ENCODE data around the gene BACE1.
"Not testable (repeated sequence)": the region's sequence is repeated elsewhere in the genome, so short reads cannot be mapped to it uniquely, and the experiment has no call there.

Gene BACE1

GRCh38 chr11:117316197-117316961 is at the start of gene BACE1:
Gene BACE1, minus strand, starts transcription at chr11:117316256. Its CDS starts 461 bp downstream, at chr11:117315795.
- DNase-seq (ENCODE audit: insufficient read length, low spot score) (peak; percentile 83), FAIRE-seq (peak; percentile 93)
- TF ChIP-seq POLR2A (IDR thresholded peaks at IDR 0.05; ENCODE audit: low read depth, low read length): peak; percentile 47

- no peak for TF ChIP-seq POLR2A (IDR thresholded peaks at IDR 0.05; ENCODE audit: low read depth, low read length)
- FAIRE-seq (no peak), DNase-seq (ENCODE audit: insufficient read length, low spot score) (no peak)
Observed at GRCh38 chr11:117361432-117361831, 45.4 kb upstream of the BACE1 start.

- FAIRE-seq: no peak
- no peak for TF ChIP-seq POLR2A (IDR thresholded peaks at IDR 0.05; ENCODE audit: low read depth, low read length)
- DNase-seq (ENCODE audit: insufficient read length, low spot score): no peak
Observed at GRCh38 chr11:117356126-117356890, 40.3 kb upstream of the BACE1 start.

- no peak for TF ChIP-seq POLR2A (IDR thresholded peaks at IDR 0.05; ENCODE audit: low read depth, low read length)
- no peak for FAIRE-seq
- no peak for DNase-seq (ENCODE audit: insufficient read length, low spot score)
Observed at GRCh38 chr11:117354550-117354949, 38.5 kb upstream of the BACE1 start.

GRCh38 chr11:117345039-117345438 is 29.0 kb upstream of the BACE1 start:
- FAIRE-seq (no peak), DNase-seq (ENCODE audit: insufficient read length, low spot score) (no peak)
- no peak for TF ChIP-seq POLR2A (IDR thresholded peaks at IDR 0.05; ENCODE audit: low read depth, low read length)

- TF ChIP-seq POLR2A (IDR thresholded peaks at IDR 0.05; ENCODE audit: low read depth, low read length): no peak
- no peak for FAIRE-seq
- DNase-seq (ENCODE audit: insufficient read length, low spot score): no peak
Observed at GRCh38 chr11:117337076-117337475, 21.0 kb upstream of the BACE1 start.

GRCh38 chr11:117335399-117335798 is 19.3 kb upstream of the BACE1 start:
- FAIRE-seq (no peak), DNase-seq (ENCODE audit: insufficient read length, low spot score) (no peak)
- TF ChIP-seq POLR2A (IDR thresholded peaks at IDR 0.05; ENCODE audit: low read depth, low read length): no peak

GRCh38 chr11:117334896-117335295 is 18.8 kb upstream of the BACE1 start:
- FAIRE-seq (no peak), DNase-seq (ENCODE audit: insufficient read length, low spot score) (no peak)
- no peak for TF ChIP-seq POLR2A (IDR thresholded peaks at IDR 0.05; ENCODE audit: low read depth, low read length)

- DNase-seq (ENCODE audit: insufficient read length, low spot score) (no peak), FAIRE-seq (no peak)
- no peak for TF ChIP-seq POLR2A (IDR thresholded peaks at IDR 0.05; ENCODE audit: low read depth, low read length)
Observed at GRCh38 chr11:117333917-117334316, 17.9 kb upstream of the BACE1 start.

- TF ChIP-seq POLR2A (IDR thresholded peaks at IDR 0.05; ENCODE audit: low read depth, low read length): no peak
- no peak for DNase-seq (ENCODE audit: insufficient read length, low spot score)
- no peak for FAIRE-seq
Observed at GRCh38 chr11:117332843-117333242, 16.8 kb upstream of the BACE1 start.

GRCh38 chr11:117328375-117329010 is 12.4 kb upstream of the BACE1 start:
- DNase-seq (ENCODE audit: insufficient read length, low spot score) (no peak), FAIRE-seq (peak; percentile 20)
- no peak for TF ChIP-seq POLR2A (IDR thresholded peaks at IDR 0.05; ENCODE audit: low read depth, low read length)

GRCh38 chr11:117327567-117328374 is 11.7 kb upstream of the BACE1 start, which contains the start of gene CEP164:
Gene CEP164, plus strand, starts transcription at chr11:117327854. Its CDS starts 10,733 bp downstream, at chr11:117338587.
- peak; percentile 93 for FAIRE-seq

GRCh38 chr11:117327255-117327566 is 11.2 kb upstream of the BACE1 start:
- not testable (repeated sequence) for FAIRE-seq; DNase-seq (ENCODE audit: insufficient read length, low spot score)

More at GRCh38 chr11:117327567-117328374, 11.7 kb upstream of the BACE1 start, which contains the start of gene CEP164:
- peak; percentile 60 for TF ChIP-seq POLR2A (IDR thresholded peaks at IDR 0.05; ENCODE audit: low read depth, low read length)
- peak; percentile 87 for DNase-seq (ENCODE audit: insufficient read length, low spot score)
